ENCODE measurements around the gene MACROD2.

MACROD2 gene

DNA sequence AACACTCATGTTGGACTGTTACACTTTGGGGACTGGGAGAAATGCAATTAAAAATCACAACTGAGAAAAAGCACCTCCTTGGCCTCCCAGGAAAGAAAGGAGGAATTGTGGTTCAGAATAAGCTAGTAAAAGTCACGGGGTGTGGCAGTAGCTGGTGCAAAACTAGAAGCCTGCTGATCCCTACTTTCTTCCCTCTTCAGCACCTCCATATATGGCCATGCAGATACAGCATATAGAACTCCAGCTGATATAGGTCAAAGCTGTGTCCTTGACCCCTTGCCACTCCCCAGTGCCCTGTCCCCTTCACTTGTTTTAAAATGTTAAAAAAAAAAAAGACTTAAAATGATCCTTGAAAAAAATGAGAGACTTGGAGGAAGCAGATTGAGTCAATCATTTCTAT is 347.6 kb downstream of the MACROD2 start:
- DNase-seq (ENCODE audit: insufficient read length, low spot score), result no peak
- no peak for TF ChIP-seq CTCF (IDR thresholded peaks at IDR 0.05; ENCODE audit: insufficient read depth, missing control alignments)
- no peak for FAIRE-seq

GRCh38 chr20:14343491-14344065 is 348.3 kb downstream of the MACROD2 start:
- no peak for DNase-seq (ENCODE audit: insufficient read length, low spot score)
- TF ChIP-seq CTCF (IDR thresholded peaks at IDR 0.05; ENCODE audit: insufficient read depth, missing control alignments), result no peak
- no peak for FAIRE-seq

GRCh38 chr20:14344746-14345145 is 349.4 kb downstream of the MACROD2 start:
- FAIRE-seq (no peak), DNase-seq (ENCODE audit: insufficient read length, low spot score) (no peak)
- TF ChIP-seq CTCF (IDR thresholded peaks at IDR 0.05; ENCODE audit: insufficient read depth, missing control alignments), result no peak

DNA sequence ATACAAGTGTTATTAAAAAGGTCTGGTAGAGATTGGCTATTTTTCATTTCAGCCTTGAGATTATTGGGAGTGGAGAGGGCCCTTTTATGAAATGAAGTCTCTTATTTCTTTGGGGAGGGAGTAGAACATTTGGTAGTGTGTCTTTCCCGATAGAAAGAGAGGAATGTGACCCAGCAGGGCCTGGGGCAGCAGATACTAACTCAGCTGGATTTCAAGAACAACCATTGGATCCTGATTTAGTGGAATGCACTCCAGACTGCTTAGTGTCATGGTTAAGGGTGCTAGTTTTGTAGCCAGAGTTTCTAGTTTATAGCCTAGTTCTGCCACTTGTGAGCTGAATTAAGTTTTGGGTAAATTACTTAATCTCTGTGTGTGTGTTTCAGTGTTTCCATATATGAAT is 360.5 kb downstream of the MACROD2 start:
- FAIRE-seq (no peak), DNase-seq (ENCODE audit: insufficient read length, low spot score) (no peak)
- TF ChIP-seq CTCF (IDR thresholded peaks at IDR 0.05; ENCODE audit: insufficient read depth, missing control alignments), result no peak

- FAIRE-seq, result no peak
- DNase-seq (ENCODE audit: insufficient read length, low spot score), result no peak
Observed at GRCh38 chr20:14360416-14360815, 365.1 kb downstream of the MACROD2 start.

DNA sequence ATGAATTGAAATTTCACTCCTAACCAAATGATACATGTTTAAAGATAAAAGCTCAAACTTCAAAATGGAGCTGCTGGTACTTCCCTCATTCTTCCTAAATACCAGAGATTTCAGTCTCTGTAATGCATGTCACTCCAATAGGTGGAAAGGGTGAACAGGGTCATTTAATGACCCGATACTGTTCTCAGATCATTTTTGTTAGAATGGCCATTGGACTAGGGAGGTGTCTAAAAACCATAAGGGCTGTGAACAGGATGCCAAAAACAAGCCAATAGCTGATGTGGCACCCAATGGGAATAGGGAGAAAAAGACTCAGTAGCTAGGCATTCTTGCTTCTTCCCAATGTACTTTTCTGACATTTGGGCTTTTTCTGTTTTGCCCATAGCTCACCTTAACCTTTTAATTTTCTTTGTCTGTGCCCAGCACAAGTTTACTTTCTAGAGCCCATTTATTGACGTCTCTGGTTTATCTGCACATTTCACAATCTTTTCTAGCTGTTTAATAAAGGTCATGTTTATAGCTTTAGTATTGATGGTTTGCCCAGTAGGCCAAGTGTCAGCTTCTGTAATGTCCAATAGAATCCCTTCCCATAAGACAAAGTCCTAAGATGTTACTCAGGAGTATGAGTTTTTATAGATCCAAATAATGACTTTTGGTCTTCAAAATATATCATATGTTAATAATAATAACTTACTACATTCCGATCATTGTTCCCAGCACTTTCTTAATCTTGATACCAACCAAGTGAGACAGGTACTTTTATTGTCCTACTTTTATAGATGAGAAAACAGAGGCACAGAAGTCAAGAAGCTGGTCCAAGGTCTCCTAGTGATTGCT is 366.4 kb downstream of the MACROD2 start:
- FAIRE-seq (no peak), DNase-seq (ENCODE audit: insufficient read length, low spot score) (no peak)
- TF ChIP-seq CTCF (IDR thresholded peaks at IDR 0.05; ENCODE audit: insufficient read depth, missing control alignments), result no peak

More at GRCh38 chr20:14360416-14360815, 365.1 kb downstream of the MACROD2 start:
- TF ChIP-seq CTCF (IDR thresholded peaks at IDR 0.05; ENCODE audit: insufficient read depth, missing control alignments), result no peak

- no peak for TF ChIP-seq CTCF (IDR thresholded peaks at IDR 0.05; ENCODE audit: insufficient read depth, missing control alignments)
- FAIRE-seq (no peak), DNase-seq (ENCODE audit: insufficient read length, low spot score) (no peak)
Observed at GRCh38 chr20:14374196-14374595, 378.9 kb downstream of the MACROD2 start.

Data from D721Med (cell line).